Duodenal mucosa (tissue), 2 donors: ENCODE results near the gene METTL27.
"Not testable (repeated sequence)": the region's sequence is repeated elsewhere in the genome, so short reads cannot be mapped to it uniquely, and the experiment has no call there.

Experiments used
- H3K27ac ChIP-seq: one replicate; pipeline ENCODE4 v1.7.0; 2013; ENCODE audit warnings: low read depth, low read length
- H3K27me3 ChIP-seq, 2 donors: one replicate each; pipeline ENCODE4 v1.7.0; 2013; ENCODE audit warnings: low read length in 2 of 2, control low read depth in 1 of 2; ENCODE audit not compliant: insufficient read depth in 2 of 2, control insufficient read depth in 1 of 2
- H3K36me3 ChIP-seq, 2 donors: one replicate each; pipeline ENCODE4 v1.7.0; 2013; ENCODE audit warnings: low read length in 2 of 2, control low read depth in 1 of 2; ENCODE audit not compliant: insufficient read depth in 2 of 2, control insufficient read depth in 1 of 2
- H3K4me1 ChIP-seq, 2 donors: one replicate each; pipeline ENCODE4 v1.7.0; 2013; ENCODE audit warnings: low read length in 2 of 2, control low read depth in 1 of 2; ENCODE audit not compliant: insufficient read depth in 2 of 2, control insufficient read depth in 1 of 2
- H3K4me3 ChIP-seq, 2 donors: one replicate each; pipeline ENCODE4 v1.7.0; 2013; ENCODE audit warnings: low read length in 2 of 2, low read depth in 1 of 2
- H3K9ac ChIP-seq, 2 donors: one replicate each; pipeline ENCODE4 v1.7.0; 2013; ENCODE audit warnings: low read length in 2 of 2, low read depth in 1 of 2
- H3K9me3 ChIP-seq, 2 donors: one replicate each; pipeline ENCODE4 v1.7.0; 2013; ENCODE audit warnings: low read length in 2 of 2, control low read depth in 1 of 2; ENCODE audit not compliant: control insufficient read depth in 1 of 2

Gene METTL27

GRCh38 chr7:73828972-73829371, 13.3 kb downstream of the METTL27 start:
- Histone ChIP-seq H3K36me3 (peaks cover 0 to 3% of the 10 kb centered on the region in 2 donors), H3K9ac (peak overlapping the region; percentile 55 to 99), H3K27me3 (no peaks in the 10 kb centered on the region), H3K4me1 (peaks cover 30 to 50% of the 10 kb centered on the region in 2 donors), H3K4me3 (peak overlapping the region; percentile 90 to 92), H3K9me3 (no peaks in the 10 kb centered on the region), H3K27ac (peak overlapping the region; percentile 87)

GRCh38 chr7:73828107-73828803, 14.1 kb downstream of the METTL27 start:
- H3K4me3 ChIP-seq = no peak overlapping the region
- H3K9me3 ChIP-seq = no peaks in the 10 kb centered on the region
- peaks cover 0 to 3% of the 10 kb centered on the region in 2 donors for H3K36me3 ChIP-seq
- peaks cover 30 to 49% of the 10 kb centered on the region in 2 donors for H3K4me1 ChIP-seq
- H3K27ac ChIP-seq = peak overlapping the region; percentile 90
- peak overlapping the region; percentile 55 to 99 for H3K9ac ChIP-seq
- H3K27me3 ChIP-seq = no peaks in the 10 kb centered on the region

GRCh38 chr7:73827567-73828106, 14.7 kb downstream of the METTL27 start:
- Histone ChIP-seq H3K9me3 (no peaks in the 10 kb centered on the region), H3K9ac (peak overlapping the region; percentile 32 to 70), H3K27ac (peak overlapping the region; percentile 90), H3K27me3 (no peaks in the 10 kb centered on the region), H3K36me3 (peaks cover 0 to 3% of the 10 kb centered on the region in 2 donors), H3K4me1 (peaks cover 35 to 52% of the 10 kb centered on the region in 2 donors), H3K4me3 (peak overlapping the region; percentile 16 to 49)

GRCh38 chr7:73824986-73825385, 17.3 kb downstream of the METTL27 start:
- Histone ChIP-seq H3K4me1 (peaks cover 41 to 61% of the 10 kb centered on the region in 2 donors), H3K9me3 (no peaks in the 10 kb centered on the region), H3K9ac (no peak overlapping the region), H3K27ac (no peak overlapping the region), H3K27me3 (no peaks in the 10 kb centered on the region), H3K4me3 (no peak overlapping the region), H3K36me3 (no peaks in the 10 kb centered on the region)

GRCh38 chr7:73823873-73824592, 18.3 kb downstream of the METTL27 start:
- Histone ChIP-seq H3K9ac (no peak overlapping the region), H3K27me3 (no peaks in the 10 kb centered on the region), H3K9me3 (no peaks in the 10 kb centered on the region), H3K27ac (no peak overlapping the region), H3K4me3 (no peak overlapping the region), H3K36me3 (no peaks in the 10 kb centered on the region), H3K4me1 (peaks cover 32 to 53% of the 10 kb centered on the region in 2 donors)

- Histone ChIP-seq H3K9me3 (no peaks in the 10 kb centered on the region), H3K9ac (peak overlapping the region; percentile 48 to 52), H3K36me3 (no peaks in the 10 kb centered on the region), H3K4me3 (no peak overlapping the region), H3K27ac (peak overlapping the region; percentile 36), H3K4me1 (peaks cover 29 to 47% of the 10 kb centered on the region in 2 donors), H3K27me3 (no peaks in the 10 kb centered on the region)
Measured at GRCh38 chr7:73823257-73823656, 19.1 kb downstream of the METTL27 start.

GRCh38 chr7:73822319-73823173, 19.8 kb downstream of the METTL27 start:
- no peaks in the 10 kb centered on the region for H3K9me3 ChIP-seq
- H3K9ac ChIP-seq = peak overlapping the region; percentile 48 to 52
- no peaks in the 10 kb centered on the region for H3K27me3 ChIP-seq
- H3K36me3 ChIP-seq = no peaks in the 10 kb centered on the region
- H3K4me3 ChIP-seq = no peak overlapping the region
- peak overlapping the region; percentile 58 for H3K27ac ChIP-seq
- H3K4me1 ChIP-seq = peaks cover 26 to 41% of the 10 kb centered on the region in 2 donors

GRCh38 chr7:73821597-73822285, 20.6 kb downstream of the METTL27 start:
- H3K9me3 ChIP-seq, H3K4me3 ChIP-seq, H3K27me3 ChIP-seq, H3K36me3 ChIP-seq, H3K9ac ChIP-seq: not testable (repeated sequence)
- Histone ChIP-seq H3K4me1 (peaks cover 18 to 33% of the 10 kb centered on the region in 2 donors), H3K27ac (peak overlapping the region; percentile 20)

GRCh38 chr7:73820013-73820412, 22.3 kb downstream of the METTL27 start:
- Histone ChIP-seq H3K27me3 (no peaks in the 10 kb centered on the region), H3K9me3 (no peaks in the 10 kb centered on the region), H3K36me3 (no peaks in the 10 kb centered on the region), H3K4me1 (peaks cover 15 to 22% of the 10 kb centered on the region in 2 donors), H3K27ac (no peak overlapping the region), H3K4me3 (no peak overlapping the region), H3K9ac (no peak overlapping the region)
